ENCODE data around the gene ERGIC3.

ERGIC3 gene

GRCh38 chr20:35541783-35542662 lies at the start of gene ERGIC3:
ERGIC3 (plus strand) TSS chr20:35542078; CDS start chr20:35542098, 20 bp downstream.
- peak; percentile 93 for DNase-seq (ENCODE audit: low read depth)

- no peak for DNase-seq (ENCODE audit: low read depth)
These were observed 49.5 kb upstream of the ERGIC3 start for GRCh38 chr20:35492352-35492751.

GRCh38 chr20:35496481-35496880 lies 45.4 kb upstream of the ERGIC3 start:
- no peak for DNase-seq (ENCODE audit: low read depth)

GRCh38 chr20:35497320-35497719 lies 44.6 kb upstream of the ERGIC3 start:
- DNase-seq (ENCODE audit: low read depth), result no peak

- no peak for DNase-seq (ENCODE audit: low read depth)
These were observed 44.1 kb upstream of the ERGIC3 start for GRCh38 chr20:35497780-35498189.

- no peak for DNase-seq (ENCODE audit: low read depth)
These were observed 42.6 kb upstream of the ERGIC3 start for GRCh38 chr20:35499271-35499670.

GRCh38 chr20:35502352-35502751 lies 39.5 kb upstream of the ERGIC3 start:
- no peak for DNase-seq (ENCODE audit: low read depth)

- DNase-seq (ENCODE audit: low read depth), result no peak
These were observed 38.6 kb upstream of the ERGIC3 start for GRCh38 chr20:35503281-35503680.

- DNase-seq (ENCODE audit: low read depth), result no peak
These were observed 37.9 kb upstream of the ERGIC3 start for GRCh38 chr20:35503841-35504561.

- DNase-seq (ENCODE audit: low read depth), result no peak
These were observed 37.1 kb upstream of the ERGIC3 start for GRCh38 chr20:35504751-35505150.

GRCh38 chr20:35506179-35506578 lies 35.7 kb upstream of the ERGIC3 start:
- DNase-seq (ENCODE audit: low read depth), result no peak

- DNase-seq (ENCODE audit: low read depth), result peak; percentile 35
These were observed 34.8 kb upstream of the ERGIC3 start for GRCh38 chr20:35506872-35507638.

- no peak for DNase-seq (ENCODE audit: low read depth)
These were observed 33.2 kb upstream of the ERGIC3 start for GRCh38 chr20:35508493-35509218.

- DNase-seq (ENCODE audit: low read depth), result no peak
These were observed 30.7 kb upstream of the ERGIC3 start for GRCh38 chr20:35510951-35511735.

GRCh38 chr20:35511814-35512420 lies 30.0 kb upstream of the ERGIC3 start:
- DNase-seq (ENCODE audit: low read depth), result peak; percentile 63

- no peak for DNase-seq (ENCODE audit: low read depth)
These were observed 27.4 kb upstream of the ERGIC3 start for GRCh38 chr20:35514371-35514932.

- DNase-seq (ENCODE audit: low read depth), result no peak
These were observed 26.5 kb upstream of the ERGIC3 start for GRCh38 chr20:35515341-35515740.

- DNase-seq (ENCODE audit: low read depth), result peak; percentile 90
These were observed 25.8 kb upstream of the ERGIC3 start for GRCh38 chr20:35515949-35516645.

GRCh38 chr20:35517125-35517524 lies 24.8 kb upstream of the ERGIC3 start:
- no peak for DNase-seq (ENCODE audit: low read depth)
